ENCODE measurements around the gene BRWD1. TPM values are rescaled to one million over a fixed set of nuclear protein-coding genes. Genes with fewer than 3 reads are reported as not detected.
"Not testable (repeated sequence)": the region's sequence is repeated elsewhere in the genome, so short reads cannot be mapped to it uniquely, and the experiment has no call there.

Gene BRWD1
- polyA plus RNA-seq, 1 donor from 2014 or later, result 246 TPM

DNA sequence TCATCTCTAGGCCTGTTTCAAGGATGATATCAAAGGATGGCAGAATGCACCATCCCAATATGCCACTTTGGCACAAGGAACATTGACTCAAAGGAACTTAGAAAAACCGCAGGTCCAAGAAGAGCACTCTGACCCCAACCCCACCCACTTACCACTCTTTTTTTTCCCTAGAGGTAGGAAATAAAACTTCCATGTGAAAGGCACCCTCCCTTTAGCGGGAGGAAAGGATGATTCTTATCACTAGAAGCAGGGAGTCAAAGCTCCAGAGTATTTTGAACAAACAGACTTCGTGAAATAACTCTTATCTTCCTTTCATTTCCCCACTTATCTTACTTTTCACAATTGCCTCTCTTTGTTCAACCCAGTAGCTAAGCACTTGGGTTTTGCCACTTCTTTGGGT, 152.4 kb downstream of the BRWD1 start:
- Histone ChIP-seq H3K4me2 (ENCODE audit: low read length) (no peak overlapping the region), H3F3A (ENCODE audit: insufficient read depth, low read length, poor library complexity, severe bottlenecking) (no peaks in the 10 kb centered on the region), H3K36me3 (ENCODE audit: insufficient read depth, low read length) (no peaks in the 10 kb centered on the region), H3K27me3 (ENCODE audit: insufficient read depth, low read depth, low read length) (no peaks in the 10 kb centered on the region), H2AFZ (ENCODE audit: low read depth, low read length) (no peak overlapping the region), H3K9ac (ENCODE audit: low read length) (no peak overlapping the region), H3K27ac (ENCODE audit: low read length) (no peak overlapping the region), H4K20me1 (ENCODE audit: insufficient read depth) (no peaks in the 10 kb centered on the region), H3K9me2 (ENCODE audit: insufficient read depth, low read length) (no peaks in the 10 kb centered on the region), H3K4me3 (ENCODE audit: low read length) (no peak overlapping the region), H3K9me3 (ENCODE audit: low read length) (peaks cover 9% of the 10 kb centered on the region), H3K79me2 (replicated peaks; ENCODE audit: insufficient read depth, low read length) (no peaks in the 10 kb centered on the region)
- TF ChIP-seq, protein P1, sequence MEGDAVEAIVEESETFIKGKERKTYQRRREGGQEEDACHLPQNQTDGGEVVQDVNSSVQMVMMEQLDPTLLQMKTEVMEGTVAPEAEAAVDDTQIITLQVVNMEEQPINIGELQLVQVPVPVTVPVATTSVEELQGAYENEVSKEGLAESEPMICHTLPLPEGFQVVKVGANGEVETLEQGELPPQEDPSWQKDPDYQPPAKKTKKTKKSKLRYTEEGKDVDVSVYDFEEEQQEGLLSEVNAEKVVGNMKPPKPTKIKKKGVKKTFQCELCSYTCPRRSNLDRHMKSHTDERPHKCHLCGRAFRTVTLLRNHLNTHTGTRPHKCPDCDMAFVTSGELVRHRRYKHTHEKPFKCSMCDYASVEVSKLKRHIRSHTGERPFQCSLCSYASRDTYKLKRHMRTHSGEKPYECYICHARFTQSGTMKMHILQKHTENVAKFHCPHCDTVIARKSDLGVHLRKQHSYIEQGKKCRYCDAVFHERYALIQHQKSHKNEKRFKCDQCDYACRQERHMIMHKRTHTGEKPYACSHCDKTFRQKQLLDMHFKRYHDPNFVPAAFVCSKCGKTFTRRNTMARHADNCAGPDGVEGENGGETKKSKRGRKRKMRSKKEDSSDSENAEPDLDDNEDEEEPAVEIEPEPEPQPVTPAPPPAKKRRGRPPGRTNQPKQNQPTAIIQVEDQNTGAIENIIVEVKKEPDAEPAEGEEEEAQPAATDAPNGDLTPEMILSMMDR (IDR thresholded peaks at IDR 0.05; ENCODE audit: poor library complexity, severe bottlenecking), result no peak
- TF ChIP-seq TAF1 (IDR thresholded peaks at IDR 0.05; ENCODE audit: low read depth), result no peak
- no peak for TF ChIP-seq SMC3 (conservative IDR thresholded peaks at IDR 0.05; ENCODE audit: poor library complexity)
- TF ChIP-seq EP300 (conservative IDR thresholded peaks at IDR 0.05; ENCODE audit: poor library complexity, severe bottlenecking), result no peak
- TF ChIP-seq, protein P2, sequence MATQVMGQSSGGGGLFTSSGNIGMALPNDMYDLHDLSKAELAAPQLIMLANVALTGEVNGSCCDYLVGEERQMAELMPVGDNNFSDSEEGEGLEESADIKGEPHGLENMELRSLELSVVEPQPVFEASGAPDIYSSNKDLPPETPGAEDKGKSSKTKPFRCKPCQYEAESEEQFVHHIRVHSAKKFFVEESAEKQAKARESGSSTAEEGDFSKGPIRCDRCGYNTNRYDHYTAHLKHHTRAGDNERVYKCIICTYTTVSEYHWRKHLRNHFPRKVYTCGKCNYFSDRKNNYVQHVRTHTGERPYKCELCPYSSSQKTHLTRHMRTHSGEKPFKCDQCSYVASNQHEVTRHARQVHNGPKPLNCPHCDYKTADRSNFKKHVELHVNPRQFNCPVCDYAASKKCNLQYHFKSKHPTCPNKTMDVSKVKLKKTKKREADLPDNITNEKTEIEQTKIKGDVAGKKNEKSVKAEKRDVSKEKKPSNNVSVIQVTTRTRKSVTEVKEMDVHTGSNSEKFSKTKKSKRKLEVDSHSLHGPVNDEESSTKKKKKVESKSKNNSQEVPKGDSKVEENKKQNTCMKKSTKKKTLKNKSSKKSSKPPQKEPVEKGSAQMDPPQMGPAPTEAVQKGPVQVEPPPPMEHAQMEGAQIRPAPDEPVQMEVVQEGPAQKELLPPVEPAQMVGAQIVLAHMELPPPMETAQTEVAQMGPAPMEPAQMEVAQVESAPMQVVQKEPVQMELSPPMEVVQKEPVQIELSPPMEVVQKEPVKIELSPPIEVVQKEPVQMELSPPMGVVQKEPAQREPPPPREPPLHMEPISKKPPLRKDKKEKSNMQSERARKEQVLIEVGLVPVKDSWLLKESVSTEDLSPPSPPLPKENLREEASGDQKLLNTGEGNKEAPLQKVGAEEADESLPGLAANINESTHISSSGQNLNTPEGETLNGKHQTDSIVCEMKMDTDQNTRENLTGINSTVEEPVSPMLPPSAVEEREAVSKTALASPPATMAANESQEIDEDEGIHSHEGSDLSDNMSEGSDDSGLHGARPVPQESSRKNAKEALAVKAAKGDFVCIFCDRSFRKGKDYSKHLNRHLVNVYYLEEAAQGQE (IDR thresholded peaks at IDR 0.05; ENCODE audit: borderline replicate concordance), result no peak
- no peak for TF ChIP-seq MXI1 (conservative IDR thresholded peaks at IDR 0.05; ENCODE audit: poor library complexity, severe bottlenecking)
- no peak for TF ChIP-seq RAD21 (conservative IDR thresholded peaks at IDR 0.05)
- no peak for TF ChIP-seq POLR2AphosphoS5 (IDR thresholded peaks at IDR 0.05)
- no peak for TF ChIP-seq EZH2 (IDR thresholded peaks at IDR 0.05; ENCODE audit: borderline replicate concordance, insufficient read depth, low read length, poor library complexity, severe bottlenecking)

DNA sequence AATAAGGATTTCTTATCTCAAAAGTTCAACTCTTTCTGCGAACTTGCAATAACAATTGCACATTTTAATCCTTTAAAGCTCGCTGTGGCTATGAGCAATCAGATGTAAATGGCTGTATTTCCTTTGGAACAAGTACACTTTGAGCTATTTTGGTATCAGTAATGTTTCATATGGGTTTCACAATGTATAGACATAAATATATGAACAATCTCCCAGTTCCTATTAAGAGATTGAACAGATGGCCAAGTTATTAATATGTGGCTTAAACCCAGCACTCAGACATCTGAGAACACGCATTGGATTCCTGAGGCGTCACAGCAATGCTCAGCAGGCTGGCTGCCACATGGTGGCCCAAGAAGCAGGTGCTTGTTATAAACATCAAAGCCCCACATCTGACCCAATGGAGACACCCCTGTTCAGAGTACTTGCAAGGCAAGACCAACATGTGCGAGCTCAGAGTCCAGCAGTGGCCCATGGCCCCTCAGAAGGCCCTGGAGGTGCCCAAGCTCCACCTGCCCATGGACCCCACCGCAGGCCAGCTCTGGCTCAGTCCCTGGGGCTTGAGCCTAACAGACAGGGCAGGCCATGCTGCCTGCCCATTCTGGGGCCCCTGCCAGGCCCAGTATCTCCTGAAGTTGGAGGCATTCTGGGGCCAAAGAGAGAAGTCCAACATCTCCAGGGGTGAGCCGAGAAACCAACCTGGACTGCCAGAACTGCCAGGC, 153.9 kb downstream of the BRWD1 start:
- Histone ChIP-seq H3K27ac (ENCODE audit: low read length) (no peak overlapping the region), H4K20me1 (ENCODE audit: insufficient read depth) (no peaks in the 10 kb centered on the region), H3K9ac (ENCODE audit: low read length) (no peak overlapping the region), H3F3A (ENCODE audit: insufficient read depth, low read length, poor library complexity, severe bottlenecking) (no peaks in the 10 kb centered on the region), H3K9me3 (ENCODE audit: low read length) (peaks cover under 1% of the 10 kb centered on the region), H3K4me2 (ENCODE audit: low read length) (no peak overlapping the region), H3K36me3 (ENCODE audit: insufficient read depth, low read length) (no peaks in the 10 kb centered on the region), H3K9me2 (ENCODE audit: insufficient read depth, low read length) (no peaks in the 10 kb centered on the region), H3K79me2 (replicated peaks; ENCODE audit: insufficient read depth, low read length) (no peaks in the 10 kb centered on the region), H3K27me3 (ENCODE audit: insufficient read depth, low read depth, low read length) (no peaks in the 10 kb centered on the region), H2AFZ (ENCODE audit: low read depth, low read length) (no peak overlapping the region), H3K4me3 (ENCODE audit: low read length) (no peak overlapping the region)
- no peak for TF ChIP-seq TAF1 (IDR thresholded peaks at IDR 0.05; ENCODE audit: low read depth)
- TF ChIP-seq, protein P1 (IDR thresholded peaks at IDR 0.05; ENCODE audit: poor library complexity, severe bottlenecking), result no peak
- TF ChIP-seq RAD21 (conservative IDR thresholded peaks at IDR 0.05), result no peak
- TF ChIP-seq MXI1 (conservative IDR thresholded peaks at IDR 0.05; ENCODE audit: poor library complexity, severe bottlenecking), result no peak

DNA sequence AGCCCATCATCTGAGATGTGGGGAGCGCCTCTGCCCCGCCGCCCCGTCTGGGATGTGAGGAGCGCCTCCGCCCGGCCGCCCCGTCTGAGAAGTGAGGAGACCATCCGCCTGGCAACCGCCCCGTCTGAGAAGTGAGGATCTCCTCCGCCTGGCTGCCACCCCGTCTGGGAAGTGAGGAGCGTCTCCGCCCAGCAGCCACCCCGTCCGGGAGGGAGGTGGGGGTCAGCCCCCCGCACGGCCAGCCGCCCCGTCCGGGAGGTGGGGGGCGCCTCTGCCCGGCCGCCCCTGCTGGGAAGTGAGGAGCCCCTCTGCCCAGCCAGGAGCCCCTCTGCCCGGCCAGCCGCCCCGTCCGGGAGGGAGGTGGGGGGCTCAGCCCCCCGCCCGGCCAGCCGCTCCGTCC, 156.2 kb downstream of the BRWD1 start:
- not testable (repeated sequence) for H3F3A ChIP-seq (ENCODE audit: insufficient read depth, low read length, poor library complexity, severe bottlenecking); H2AFZ ChIP-seq (ENCODE audit: low read depth, low read length); H3K9me2 ChIP-seq (ENCODE audit: insufficient read depth, low read length); H3K9ac ChIP-seq (ENCODE audit: low read length); H3K27me3 ChIP-seq (ENCODE audit: insufficient read depth, low read depth, low read length); H3K4me2 ChIP-seq (ENCODE audit: low read length); H3K27ac ChIP-seq (ENCODE audit: low read length); H3K36me3 ChIP-seq (ENCODE audit: insufficient read depth, low read length); H4K20me1 ChIP-seq (ENCODE audit: insufficient read depth); H3K9me3 ChIP-seq (ENCODE audit: low read length); H3K4me3 ChIP-seq (ENCODE audit: low read length); H3K79me2 ChIP-seq (replicated peaks; ENCODE audit: insufficient read depth, low read length)

All from neural cell (in vitro differentiated cells).